ENCODE measurements around the gene HIP1. TPM values are rescaled to one million over a fixed set of nuclear protein-coding genes. Genes with fewer than 3 reads are reported as not detected.
"Not testable (repeated sequence)": the region's sequence is repeated elsewhere in the genome, so short reads cannot be mapped to it uniquely, and the experiment has no call there.

Gene HIP1
- polyA plus RNA-seq, 6 donors from 2014 or later: 2.5 to 7.8 (median 4.3) TPM

- ATAC-seq (ENCODE audit: low read depth in 2 of 2) (no peak), DNase-seq (no peak)
- peaks cover 0 to 8% (median 3%) of the 10 kb centered on the region in 7 donors for H3K9me3 Mint-ChIP-seq
- peak overlapping the region in 3 of 6 donors; percentile 15 to 88 (median 88) for H3K27ac Mint-ChIP-seq
- H3K36me3 Mint-ChIP-seq: peaks cover 0 to 8% of the 10 kb centered on the region in 2 donors
- peaks cover 29 to 58% (median 57%) of the 10 kb centered on the region in 3 donors for H3K4me1 Mint-ChIP-seq
- H3K27me3 Mint-ChIP-seq: no peaks in the 10 kb centered on the region
- peak overlapping the region in 3 of 8 donors; percentile 20 to 75 (median 45) for H3K4me3 Mint-ChIP-seq
Observed at GRCh38 chr7:75616421-75617167, 122.1 kb downstream of the HIP1 start.

DNA sequence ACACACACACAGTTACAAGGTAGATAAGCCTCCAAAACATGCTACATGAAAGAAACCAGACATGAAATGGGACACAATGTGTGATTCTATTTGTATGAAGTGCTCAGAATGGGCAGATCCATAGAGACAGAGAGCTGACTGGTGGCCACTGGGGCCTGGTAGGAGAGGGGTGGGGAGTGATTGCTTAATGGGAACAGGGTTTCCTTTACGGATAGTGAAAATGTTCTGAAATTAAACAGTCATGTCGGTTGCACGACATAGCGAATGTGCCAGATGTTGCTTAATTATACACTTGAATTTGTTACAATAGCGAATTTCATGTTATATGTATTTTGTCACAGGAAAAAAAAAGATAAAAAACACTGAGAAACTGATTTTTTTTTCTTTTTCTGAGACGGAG is 124.3 kb downstream of the HIP1 start:
- H3K4me3 Mint-ChIP-seq: peak overlapping the region in 1 of 8 donors; percentile 2
- ATAC-seq (ENCODE audit: low read depth in 2 of 2) (no peak), DNase-seq (no peak)
- no peak overlapping the region for H3K27ac Mint-ChIP-seq
- H3K36me3 Mint-ChIP-seq: no peaks in the 10 kb centered on the region
- no peaks in the 10 kb centered on the region for H3K9me3 Mint-ChIP-seq
- H3K27me3 Mint-ChIP-seq: no peaks in the 10 kb centered on the region
- peaks cover 12 to 36% (median 35%) of the 10 kb centered on the region in 3 donors for H3K4me1 Mint-ChIP-seq

GRCh38 chr7:75613351-75613750 is 125.4 kb downstream of the HIP1 start:
- H3K4me3 Mint-ChIP-seq: no peak overlapping the region
- H3K27me3 Mint-ChIP-seq: no peaks in the 10 kb centered on the region
- H3K36me3 Mint-ChIP-seq: no peaks in the 10 kb centered on the region
- no peak for ATAC-seq (ENCODE audit: low read depth in 2 of 2)
- H3K27ac Mint-ChIP-seq: peak overlapping the region in 3 of 6 donors; percentile 6 to 70 (median 40)
- peaks cover 6 to 25% (median 25%) of the 10 kb centered on the region in 3 donors for H3K4me1 Mint-ChIP-seq
- no peak for DNase-seq
- no peaks in the 10 kb centered on the region for H3K9me3 Mint-ChIP-seq

DNA sequence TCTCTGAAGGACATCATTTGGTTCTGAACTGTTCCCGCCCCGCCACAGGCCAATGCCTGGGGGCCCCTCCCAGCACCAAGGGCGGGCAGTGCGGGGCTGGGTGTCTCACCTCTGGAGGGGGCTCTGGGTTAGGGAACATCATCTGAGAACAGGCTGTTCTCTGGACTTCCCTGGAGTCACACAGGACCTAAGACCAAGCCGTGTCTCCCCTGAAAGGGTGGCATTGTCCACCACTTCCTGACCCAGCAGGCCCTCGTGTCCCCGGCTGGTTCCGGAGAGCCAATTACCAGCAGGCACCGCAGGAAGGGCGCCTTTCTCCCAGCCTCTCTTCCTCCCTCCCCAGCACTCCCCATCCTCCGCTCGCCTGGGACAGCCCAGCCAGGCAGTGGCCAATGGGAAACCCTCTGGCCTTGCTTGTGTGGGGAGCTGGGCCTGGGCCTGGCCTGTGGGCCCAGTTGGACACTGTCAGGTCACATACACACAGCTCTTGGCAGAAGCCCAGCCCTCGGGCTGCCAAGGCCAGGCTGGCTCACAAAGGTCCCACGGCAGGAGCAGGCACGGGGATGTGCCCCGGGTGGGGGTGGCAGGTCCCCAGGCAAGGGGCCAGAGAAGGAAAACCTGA is 127.1 kb downstream of the HIP1 start:
- H3K27ac Mint-ChIP-seq: no peak overlapping the region
- no peaks in the 10 kb centered on the region for H3K36me3 Mint-ChIP-seq
- peaks cover 0 to 8% (median 8%) of the 10 kb centered on the region in 3 donors for H3K4me1 Mint-ChIP-seq
- no peak overlapping the region for H3K4me3 Mint-ChIP-seq
- DNase-seq: no peak
- no peak for ATAC-seq (ENCODE audit: low read depth in 2 of 2)
- H3K27me3 Mint-ChIP-seq: no peaks in the 10 kb centered on the region
- no peaks in the 10 kb centered on the region for H3K9me3 Mint-ChIP-seq

DNA sequence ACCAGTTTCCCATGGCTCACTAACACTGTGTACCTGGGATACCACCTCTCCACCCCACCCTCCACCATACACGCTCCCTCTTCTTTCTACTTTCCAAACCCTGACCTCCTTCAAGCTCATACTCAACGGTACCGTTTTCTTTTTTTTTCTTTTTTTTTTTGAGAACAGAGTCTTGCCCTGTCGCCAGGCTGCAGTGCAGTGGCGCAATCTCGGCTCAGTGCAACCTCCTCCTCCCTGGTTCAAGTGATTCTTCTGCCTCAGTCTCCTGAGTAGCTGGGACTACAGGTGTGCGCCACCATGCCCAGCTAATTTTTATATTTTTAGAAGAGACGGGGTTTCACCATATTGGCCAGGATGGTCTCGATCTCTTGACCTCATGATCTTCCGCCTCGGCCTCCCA is 129.3 kb downstream of the HIP1 start:
- H3K4me3 Mint-ChIP-seq; H3K36me3 Mint-ChIP-seq; DNase-seq; ATAC-seq (ENCODE audit: low read depth in 2 of 2); H3K9me3 Mint-ChIP-seq; H3K4me1 Mint-ChIP-seq; H3K27me3 Mint-ChIP-seq: not testable (repeated sequence)
- H3K27ac Mint-ChIP-seq: peak overlapping the region in 2 of 6 donors; percentile 91 to 94

GRCh38 chr7:75608451-75609122 is 130.2 kb downstream of the HIP1 start:
- ATAC-seq (ENCODE audit: low read depth in 2 of 2) (no peak), DNase-seq (no peak)
- no peaks in the 10 kb centered on the region for H3K27me3 Mint-ChIP-seq
- H3K36me3 Mint-ChIP-seq: no peaks in the 10 kb centered on the region
- H3K4me1 Mint-ChIP-seq: peaks cover 0 to 10% (median 3%) of the 10 kb centered on the region in 3 donors
- H3K27ac Mint-ChIP-seq: no peak overlapping the region
- H3K9me3 Mint-ChIP-seq: no peaks in the 10 kb centered on the region
- H3K4me3 Mint-ChIP-seq: no peak overlapping the region

DNA sequence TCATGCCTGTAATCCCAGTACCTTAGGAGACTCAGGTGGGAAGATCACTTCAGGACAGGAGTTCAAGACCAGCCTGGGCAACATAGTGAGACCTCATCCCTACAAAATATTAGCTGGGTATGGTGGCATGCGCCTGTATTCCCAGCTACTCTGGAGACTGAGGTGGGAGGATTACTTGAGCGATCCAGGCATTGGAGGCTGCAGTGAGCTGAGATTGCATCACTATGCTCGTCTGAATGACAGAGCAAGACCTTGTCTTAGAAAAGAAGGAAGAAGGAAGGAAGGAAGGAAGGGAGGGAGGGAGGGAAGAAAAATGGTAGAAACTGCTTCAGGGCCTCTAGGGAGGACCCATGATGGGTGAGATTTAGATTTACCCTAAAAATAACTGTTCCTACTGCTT is 134.3 kb downstream of the HIP1 start:
- Mint-ChIP-seq H3K4me3 (no peak overlapping the region), H3K27ac (no peak overlapping the region), H3K9me3 (no peaks in the 10 kb centered on the region), H3K36me3 (no peaks in the 10 kb centered on the region), H3K27me3 (no peaks in the 10 kb centered on the region), H3K4me1 (peaks cover 0 to 5% (median 0%) of the 10 kb centered on the region in 3 donors)
- DNase-seq: no peak
- ATAC-seq (ENCODE audit: low read depth in 2 of 2): no peak

DNA sequence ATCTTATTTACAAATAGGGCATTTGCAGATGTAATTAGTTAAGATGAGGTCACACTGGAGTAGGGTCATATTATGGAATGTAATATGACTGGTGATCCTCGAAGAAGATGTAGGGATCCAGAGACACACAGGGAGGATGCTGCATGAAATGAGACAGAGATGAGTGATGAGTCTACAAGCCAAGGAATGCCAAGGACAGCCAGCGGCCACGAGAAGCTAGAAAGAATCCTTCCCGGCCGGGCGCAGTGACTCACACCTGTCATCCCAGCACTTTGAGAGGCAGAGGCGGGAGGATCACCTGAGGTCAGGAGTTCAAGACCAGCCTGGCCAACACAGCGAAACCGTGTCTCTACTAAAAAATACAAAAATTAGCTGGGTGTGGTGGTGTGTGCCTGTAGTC is 135.9 kb downstream of the HIP1 start:
- not testable (repeated sequence) for H3K4me1 Mint-ChIP-seq; H3K27ac Mint-ChIP-seq; H3K27me3 Mint-ChIP-seq; H3K9me3 Mint-ChIP-seq; H3K36me3 Mint-ChIP-seq; DNase-seq; H3K4me3 Mint-ChIP-seq; ATAC-seq (ENCODE audit: low read depth in 2 of 2)

GRCh38 chr7:75601539-75601938 is 137.2 kb downstream of the HIP1 start:
- H3K9me3 Mint-ChIP-seq: no peaks in the 10 kb centered on the region
- H3K27ac Mint-ChIP-seq: peak overlapping the region in 1 of 6 donors; percentile 47
- ATAC-seq (ENCODE audit: low read depth in 2 of 2) (no peak), DNase-seq (no peak)
- H3K4me3 Mint-ChIP-seq: no peak overlapping the region
- H3K4me1 Mint-ChIP-seq: peaks cover 0 to 5% (median 0%) of the 10 kb centered on the region in 3 donors
- no peaks in the 10 kb centered on the region for H3K36me3 Mint-ChIP-seq
- H3K27me3 Mint-ChIP-seq: no peaks in the 10 kb centered on the region

- H3K27ac Mint-ChIP-seq: peak overlapping the region in 1 of 6 donors; percentile 28
- not testable (repeated sequence) for H3K27me3 Mint-ChIP-seq; DNase-seq; ATAC-seq (ENCODE audit: low read depth in 2 of 2); H3K4me1 Mint-ChIP-seq; H3K9me3 Mint-ChIP-seq; H3K4me3 Mint-ChIP-seq; H3K36me3 Mint-ChIP-seq
Observed at GRCh38 chr7:75600748-75601147, 138.0 kb downstream of the HIP1 start.

DNA sequence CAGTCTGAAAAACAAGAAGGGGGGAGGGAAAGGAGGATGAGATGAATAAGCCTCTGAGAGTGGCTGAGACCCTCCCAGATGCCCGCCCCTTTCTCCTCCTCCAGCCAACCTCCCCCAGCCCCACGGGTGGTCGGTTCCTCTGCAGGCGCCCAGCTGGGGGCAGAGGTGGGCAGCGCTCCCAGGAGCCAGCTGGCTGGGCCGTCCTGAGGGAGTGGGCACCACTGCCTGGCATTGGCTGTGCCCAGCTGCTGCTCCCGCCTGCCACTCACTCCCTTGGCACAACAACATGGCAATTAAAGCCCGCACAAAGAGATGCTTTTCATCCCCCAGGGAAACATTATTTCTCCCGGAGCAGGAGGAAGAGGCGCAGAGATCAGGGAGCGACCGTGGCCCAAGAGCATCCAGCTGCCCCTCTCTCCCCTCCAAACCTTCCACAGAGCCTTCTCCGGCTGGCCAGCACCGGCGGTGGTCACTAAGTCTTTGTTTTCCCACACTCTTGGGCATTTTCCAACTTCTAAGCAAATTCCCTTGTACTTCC is 139.4 kb downstream of the HIP1 start:
- H3K27me3 Mint-ChIP-seq: no peaks in the 10 kb centered on the region
- peak overlapping the region in 2 of 8 donors; percentile 41 to 42 for H3K4me3 Mint-ChIP-seq
- no peaks in the 10 kb centered on the region for H3K4me1 Mint-ChIP-seq
- H3K36me3 Mint-ChIP-seq: no peaks in the 10 kb centered on the region
- DNase-seq: no peak
- no peak for ATAC-seq (ENCODE audit: low read depth in 2 of 2)
- H3K27ac Mint-ChIP-seq: peak overlapping the region in 1 of 6 donors; percentile 66
- no peaks in the 10 kb centered on the region for H3K9me3 Mint-ChIP-seq

DNA sequence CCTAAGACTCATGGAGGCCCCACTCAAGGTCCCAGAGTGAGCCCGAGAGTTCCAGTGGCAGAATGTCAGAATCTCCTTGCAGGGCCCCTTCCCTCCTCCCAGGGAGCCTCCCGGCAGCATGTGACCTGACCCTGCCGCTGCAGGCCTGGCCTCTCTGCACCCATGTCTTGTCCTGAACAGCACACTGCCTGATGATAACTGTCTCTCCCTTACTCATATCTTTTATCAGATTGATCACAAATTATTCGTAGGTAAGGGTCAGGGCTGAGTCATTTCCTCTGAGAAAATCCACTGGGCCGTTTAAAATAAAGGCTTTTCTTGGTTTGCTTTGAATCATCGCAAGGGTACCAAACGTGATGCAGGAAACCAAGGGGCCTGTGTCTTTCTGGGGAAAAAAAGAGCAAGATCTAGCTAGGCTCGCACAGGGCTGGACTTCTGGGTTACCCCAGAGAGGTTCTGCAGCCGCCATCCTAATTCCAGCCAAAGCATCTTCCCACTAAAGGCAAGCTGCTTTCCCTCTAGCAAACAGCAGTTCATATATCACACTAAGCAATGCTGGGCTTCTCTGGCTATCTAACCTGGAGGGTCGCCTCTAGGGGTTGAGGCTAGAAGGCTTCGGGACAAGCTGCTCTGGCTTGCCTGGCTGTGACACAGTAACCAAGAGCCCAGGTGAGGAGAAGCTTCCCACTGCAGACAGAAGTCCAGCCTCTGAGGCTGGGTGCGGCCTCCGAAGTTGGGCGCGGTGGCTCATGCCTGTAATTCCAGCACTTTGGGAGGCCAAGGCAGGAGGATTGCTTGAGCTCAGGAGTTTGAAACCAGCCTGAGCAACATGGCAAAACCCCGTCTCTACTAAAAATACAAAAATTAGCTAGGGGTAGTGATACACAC is 141.8 kb downstream of the HIP1 start:
- Mint-ChIP-seq H3K4me3 (no peak overlapping the region), H3K9me3 (no peaks in the 10 kb centered on the region), H3K36me3 (no peaks in the 10 kb centered on the region), H3K27me3 (no peaks in the 10 kb centered on the region), H3K4me1 (no peaks in the 10 kb centered on the region), H3K27ac (no peak overlapping the region)
- ATAC-seq (ENCODE audit: low read depth in 2 of 2) (no peak), DNase-seq (no peak)

- H3K27me3 Mint-ChIP-seq: no peaks in the 10 kb centered on the region
- ATAC-seq (ENCODE audit: low read depth in 2 of 2): no peak
- H3K9me3 Mint-ChIP-seq: peaks cover 0 to under 1% (median 0%) of the 10 kb centered on the region in 7 donors
- H3K27ac Mint-ChIP-seq: peak overlapping the region in 1 of 6 donors; percentile 15
- no peak overlapping the region for H3K4me3 Mint-ChIP-seq
- no peaks in the 10 kb centered on the region for H3K4me1 Mint-ChIP-seq
- H3K36me3 Mint-ChIP-seq: peaks cover under 1 to 3% of the 10 kb centered on the region in 2 donors
- DNase-seq: no peak
Observed at GRCh38 chr7:75595766-75596165, 143.0 kb downstream of the HIP1 start.
